ENCODE data around the gene UBE2D1.

UBE2D1 gene

GRCh38 chr10:58341422-58341821 is 6.6 kb downstream of the UBE2D1 start:
- DNase-seq (ENCODE audit: low read depth): no peak

- no peak for DNase-seq (ENCODE audit: low read depth)
Measured at GRCh38 chr10:58341947-58342346, 7.1 kb downstream of the UBE2D1 start.

GRCh38 chr10:58347967-58348366 is 13.2 kb downstream of the UBE2D1 start:
- no peak for DNase-seq (ENCODE audit: low read depth)

GRCh38 chr10:58348571-58349033 is 13.8 kb downstream of the UBE2D1 start:
- DNase-seq (ENCODE audit: low read depth): no peak

- no peak for DNase-seq (ENCODE audit: low read depth)
Measured at GRCh38 chr10:58350023-58350422, 15.2 kb downstream of the UBE2D1 start.

DNA sequence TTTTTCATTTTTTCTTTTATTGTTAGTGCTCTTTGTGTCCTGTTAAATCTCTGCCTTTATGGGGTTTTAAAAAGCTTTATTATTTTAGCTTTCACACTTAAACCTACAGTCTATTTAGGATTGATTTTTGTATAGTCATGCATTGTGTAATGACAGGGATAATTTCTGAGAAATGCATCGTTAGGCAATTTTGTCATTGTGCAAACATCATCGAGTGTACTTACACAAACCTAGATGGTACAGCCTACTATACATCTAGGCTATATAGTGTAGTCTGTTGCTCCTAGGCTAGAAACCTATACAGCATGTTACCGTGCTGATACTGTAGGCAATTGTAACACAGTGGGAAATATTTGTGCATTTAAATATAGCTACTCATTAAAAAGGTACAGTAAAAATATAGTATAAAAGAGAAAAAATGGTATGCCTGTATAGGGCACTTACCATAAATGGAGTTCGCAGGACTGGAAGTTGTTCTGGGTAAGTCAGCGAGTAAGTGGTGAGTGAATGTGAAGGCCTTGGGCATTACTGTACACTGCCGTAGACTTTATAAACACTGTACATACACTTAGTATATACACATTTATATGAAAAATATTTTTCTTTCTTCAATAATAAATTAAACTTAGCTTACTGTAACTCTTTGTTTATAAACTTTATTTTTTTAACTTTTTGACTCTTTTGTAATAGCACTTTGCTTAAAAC is 16.0 kb downstream of the UBE2D1 start:
- no peak for DNase-seq (ENCODE audit: low read depth)

DNA sequence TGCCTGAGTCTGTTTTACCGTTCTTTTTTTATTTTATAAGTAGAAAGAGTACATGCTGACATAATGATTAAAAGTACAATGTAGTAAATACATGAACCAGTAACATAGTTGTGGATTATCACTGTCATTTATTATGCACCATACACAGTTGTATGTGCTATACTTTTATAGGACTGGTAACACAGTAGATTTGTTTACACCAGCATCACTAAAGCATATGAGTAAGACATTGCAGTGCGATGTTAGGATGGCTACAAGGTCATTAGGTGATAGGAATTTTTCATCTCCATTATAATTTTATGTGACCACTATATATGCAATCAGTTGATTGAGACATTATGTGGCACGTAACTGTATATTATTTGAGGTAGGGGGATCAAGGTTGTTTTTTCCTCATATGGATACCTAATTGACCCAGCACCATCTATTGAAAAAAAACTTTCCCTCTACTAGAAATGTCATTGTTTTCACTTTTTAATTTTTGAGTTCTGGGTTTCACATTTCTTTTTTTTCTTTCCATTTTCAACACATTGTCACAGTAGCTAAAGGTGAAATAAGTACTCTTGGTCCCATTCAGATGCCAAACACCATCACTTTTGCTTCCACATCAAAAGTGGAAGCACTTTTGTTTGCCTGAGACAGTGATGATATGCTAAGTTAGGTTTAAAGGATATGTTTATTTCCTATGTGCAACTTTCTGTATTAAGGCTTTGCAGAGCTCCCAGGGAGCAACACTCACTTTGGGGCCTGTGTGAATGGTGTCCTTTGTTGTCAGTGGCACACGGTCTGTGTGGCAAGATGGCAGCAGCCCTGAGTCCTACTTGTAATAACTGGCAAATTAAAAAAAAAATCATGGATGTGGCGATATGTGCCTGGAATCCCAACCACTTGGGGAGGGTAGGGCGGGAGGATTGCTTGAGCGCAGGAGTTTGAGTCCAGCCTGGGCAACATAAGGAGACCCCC is 17.1 kb downstream of the UBE2D1 start:
- no peak for DNase-seq (ENCODE audit: low read depth)

- no peak for DNase-seq (ENCODE audit: low read depth)
Measured at GRCh38 chr10:58352956-58353610, 18.3 kb downstream of the UBE2D1 start.

DNA sequence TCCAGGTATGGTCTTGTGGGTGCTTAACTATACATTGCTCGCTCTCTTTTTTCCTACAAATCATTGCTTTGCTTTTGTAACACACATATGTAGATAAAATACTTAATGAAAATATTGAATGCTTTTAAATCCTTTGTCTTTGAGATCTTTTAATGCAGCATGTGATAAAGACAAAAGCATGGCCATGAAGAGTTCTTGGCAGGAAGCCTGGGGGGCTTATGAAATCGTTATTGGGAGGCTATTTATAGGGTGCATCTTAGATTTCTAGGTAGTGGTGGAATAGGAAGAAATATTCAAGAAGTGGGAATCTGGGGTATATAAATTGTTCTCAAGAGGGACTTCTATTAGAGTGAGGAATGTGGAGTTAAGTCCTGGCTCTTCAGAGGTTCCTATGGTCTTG is 21.9 kb downstream of the UBE2D1 start:
- DNase-seq (ENCODE audit: low read depth): no peak

DNA sequence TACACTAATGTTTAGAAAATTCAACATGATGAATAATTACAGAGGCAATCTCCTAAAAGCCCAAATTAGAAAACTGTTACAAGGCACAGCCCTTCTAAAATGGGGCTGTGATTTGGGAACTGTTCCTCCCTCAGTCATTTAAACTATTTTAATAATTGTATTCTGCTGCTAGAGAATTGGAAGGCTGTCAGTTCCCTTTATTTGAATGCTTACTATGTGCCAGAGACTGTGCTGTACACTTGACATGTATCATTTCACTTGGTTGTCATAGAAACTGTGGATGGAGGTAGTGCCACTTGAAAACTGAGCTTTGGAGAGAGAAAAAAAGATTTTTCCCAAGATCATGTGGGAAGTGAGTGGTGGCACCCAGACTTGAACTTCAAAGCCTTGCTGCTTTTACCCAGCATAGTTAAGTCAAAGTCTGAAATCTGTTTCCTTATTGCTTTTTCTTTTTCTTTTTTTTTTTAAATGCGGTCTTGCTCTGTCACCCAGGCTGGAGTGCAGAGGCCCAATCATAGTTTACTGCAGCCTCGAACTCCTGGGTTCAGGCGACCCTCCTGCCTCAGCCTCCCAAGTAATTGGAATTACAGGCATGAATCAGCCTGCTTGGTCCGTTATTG is 23.6 kb downstream of the UBE2D1 start:
- DNase-seq (ENCODE audit: low read depth): no peak

DNA sequence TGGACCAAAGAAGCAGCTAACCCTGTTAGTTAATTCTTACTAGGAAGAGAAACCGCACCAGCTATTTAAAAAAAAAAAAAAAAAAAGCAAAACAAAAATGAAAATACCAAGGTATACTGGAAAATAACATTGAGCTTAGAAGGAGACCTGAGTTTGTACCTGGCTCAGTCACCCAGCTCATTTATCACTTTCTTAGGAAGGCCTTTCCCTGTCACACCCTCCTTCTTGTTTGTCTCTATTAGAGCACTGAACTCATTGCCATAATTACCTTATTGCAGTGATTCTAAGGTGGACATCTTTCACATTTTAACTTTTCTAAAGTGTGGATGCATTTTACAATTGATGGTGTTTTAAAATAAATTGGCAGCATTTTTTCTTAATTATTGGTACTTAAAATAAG is 24.1 kb downstream of the UBE2D1 start:
- no peak for DNase-seq (ENCODE audit: low read depth)

DNA sequence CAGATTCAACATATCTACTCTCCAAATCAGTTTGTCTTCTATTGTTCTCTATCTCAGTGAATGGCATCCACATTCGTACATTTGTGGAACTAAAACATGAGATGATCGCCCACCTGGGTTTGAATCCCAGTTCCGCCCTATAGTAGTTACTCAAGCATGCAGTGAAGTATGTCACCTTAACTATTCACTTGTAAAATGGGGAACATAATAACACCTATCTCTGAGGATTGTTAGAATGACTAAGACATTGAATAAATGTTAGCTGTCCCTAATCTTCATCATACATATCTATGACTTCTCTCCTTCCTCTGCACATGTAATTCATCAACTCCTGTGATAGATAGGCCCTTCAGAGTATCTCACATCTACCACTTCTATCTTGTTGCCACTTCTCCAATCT is 24.7 kb downstream of the UBE2D1 start:
- no peak for DNase-seq (ENCODE audit: low read depth)

DNA sequence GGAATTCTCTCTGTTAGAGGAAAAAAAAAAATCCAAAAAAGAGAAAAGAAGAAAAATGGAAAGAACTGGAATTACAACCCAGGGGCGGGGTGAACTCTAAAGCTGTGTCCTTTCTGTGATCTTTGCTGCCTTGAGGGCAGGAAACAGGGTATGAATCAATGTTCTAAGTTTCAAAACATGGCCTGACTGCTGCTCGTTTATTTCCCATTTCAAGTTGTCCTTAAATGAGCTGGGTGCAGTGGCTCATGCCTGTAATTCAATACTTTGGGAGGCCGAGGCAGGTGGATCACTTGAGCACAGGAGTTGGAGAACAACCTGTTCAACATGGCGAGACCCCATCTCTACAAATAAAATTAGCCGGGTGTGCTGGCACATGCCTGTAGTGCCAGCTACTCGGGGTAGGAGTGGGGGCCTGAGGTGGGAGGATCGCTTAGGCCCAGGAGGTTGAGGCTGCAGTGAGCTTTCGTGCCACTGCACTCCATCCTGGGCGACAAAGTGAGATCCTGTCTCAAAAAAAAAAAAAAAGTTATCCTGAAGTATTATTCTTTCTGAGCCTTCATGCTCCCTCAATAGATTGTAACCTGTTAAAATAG is 25.7 kb downstream of the UBE2D1 start:
- DNase-seq (ENCODE audit: low read depth): no peak

DNA sequence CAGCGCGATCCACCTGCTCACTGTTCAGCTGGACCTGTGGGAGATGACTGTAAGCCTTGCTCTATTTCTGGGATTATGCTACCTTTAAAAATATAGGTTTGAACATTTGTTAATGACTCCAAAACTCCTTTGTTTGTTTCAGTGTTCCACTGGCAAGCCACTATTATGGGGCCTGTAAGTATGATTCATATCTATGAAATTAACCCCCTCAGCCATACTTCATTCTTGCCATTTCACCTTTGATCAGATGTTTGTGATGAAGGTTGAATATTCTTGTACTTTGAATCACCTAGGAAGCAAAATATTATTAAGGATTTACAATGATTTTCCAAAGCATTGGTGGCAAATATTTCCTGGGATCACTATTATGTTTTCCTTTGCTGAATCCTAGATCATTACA is 26.5 kb downstream of the UBE2D1 start:
- DNase-seq (ENCODE audit: low read depth): no peak

GRCh38 chr10:58362027-58362789 is 27.4 kb downstream of the UBE2D1 start:
- DNase-seq (ENCODE audit: low read depth): no peak

- no peak for DNase-seq (ENCODE audit: low read depth)
Measured at GRCh38 chr10:58367069-58367468, 32.3 kb downstream of the UBE2D1 start.

DNA sequence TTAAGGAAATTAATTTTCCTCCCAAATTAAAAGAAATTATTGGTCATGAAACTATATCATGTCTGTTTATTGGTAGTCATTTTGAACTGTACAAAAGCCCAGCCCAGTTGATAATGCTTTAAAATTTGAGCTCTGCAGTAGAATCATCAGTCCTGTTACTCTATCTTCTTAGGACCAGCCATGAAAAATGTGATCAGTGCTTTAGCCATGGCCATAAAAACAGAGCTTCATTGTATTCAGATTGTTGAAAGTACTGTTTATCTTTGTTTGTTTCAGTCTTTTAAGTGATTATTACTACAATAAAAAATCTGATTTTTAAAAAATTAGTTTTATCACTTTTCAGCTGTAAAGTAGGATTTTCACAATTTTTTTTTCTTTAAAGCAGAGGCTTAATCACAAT is 36.7 kb downstream of the UBE2D1 start:
- no peak for DNase-seq (ENCODE audit: low read depth)

DNA sequence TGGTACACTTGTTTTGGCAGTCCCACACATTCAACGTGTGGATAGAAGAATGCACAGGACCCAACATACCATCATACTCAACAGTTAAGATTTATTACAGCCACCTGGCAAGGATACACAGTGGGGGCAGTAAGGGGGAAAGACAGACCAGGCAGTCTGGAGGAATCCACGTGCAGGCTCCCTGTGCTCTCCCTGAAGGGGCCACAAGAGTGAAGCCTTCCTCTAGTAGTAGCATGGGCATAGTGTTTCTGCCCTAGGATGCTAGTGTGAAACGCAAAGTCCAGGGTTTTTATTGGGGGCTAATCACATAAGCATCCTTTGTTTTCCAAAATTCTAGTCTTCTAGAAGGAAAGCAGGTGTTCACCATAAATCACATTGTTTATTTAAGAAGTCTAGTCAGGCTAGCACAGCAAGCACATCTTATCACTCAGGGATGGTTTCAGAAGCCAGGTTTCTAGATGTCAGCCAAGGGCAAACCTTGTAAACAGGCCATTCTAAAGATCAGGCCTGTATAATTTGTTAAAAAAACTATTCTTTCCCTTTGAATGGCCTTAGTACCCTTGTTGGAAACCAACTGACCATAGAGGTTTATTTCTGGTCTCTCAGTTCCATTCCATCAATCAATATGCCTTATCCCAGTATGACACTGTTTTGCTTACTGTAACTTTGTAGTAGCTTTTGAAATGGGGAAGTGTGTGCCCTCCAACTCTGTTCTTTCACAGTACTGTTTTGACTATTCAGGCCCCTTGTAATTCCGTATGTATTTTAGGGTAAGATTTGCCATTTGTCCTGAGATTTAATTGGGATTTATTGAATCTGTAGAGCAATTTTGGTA is 38.0 kb downstream of the UBE2D1 start:
- no peak for DNase-seq (ENCODE audit: low read depth)

DNA sequence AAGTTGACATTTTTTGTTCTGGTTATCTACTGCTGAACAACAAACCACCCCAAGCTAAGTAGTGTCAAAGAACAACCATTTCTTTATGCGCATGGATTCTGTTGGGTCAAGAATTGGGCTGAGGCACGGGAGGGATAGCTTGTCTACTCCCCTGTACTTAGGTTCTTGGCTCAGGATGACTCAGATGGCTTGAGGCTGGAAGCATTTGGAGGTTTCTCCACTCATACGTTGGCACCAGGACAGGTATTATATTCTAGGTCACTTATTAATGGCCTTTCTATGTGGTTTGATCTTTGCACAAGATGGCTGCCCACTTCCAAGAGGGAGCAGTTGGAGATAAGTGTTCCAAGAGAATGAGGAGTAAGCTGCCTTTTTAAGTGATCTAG is 38.6 kb downstream of the UBE2D1 start:
- DNase-seq (ENCODE audit: low read depth): no peak

DNA sequence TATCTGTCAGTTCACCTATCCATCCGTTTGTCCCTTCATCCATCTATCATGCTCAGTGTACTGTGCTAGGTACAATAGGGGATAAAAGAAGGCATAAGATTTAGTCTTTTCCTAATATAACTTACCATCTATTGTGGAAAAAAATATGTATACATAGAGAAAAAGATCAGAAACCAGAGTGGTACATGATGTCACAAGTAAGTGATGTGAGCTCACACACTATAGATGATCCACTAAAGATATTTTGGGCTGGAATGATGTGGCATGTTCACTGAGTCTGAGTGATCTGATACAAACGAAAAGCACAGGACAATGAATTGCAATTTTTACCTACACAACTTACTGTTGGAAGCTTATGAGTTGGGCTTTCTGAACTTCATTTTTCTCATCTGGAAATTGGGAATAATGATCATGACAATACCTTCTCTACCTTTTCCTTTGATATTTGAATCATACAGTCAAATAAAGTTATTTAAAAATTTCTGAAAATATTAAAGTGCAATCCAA is 47.7 kb downstream of the UBE2D1 start:
- no peak for DNase-seq (ENCODE audit: low read depth)

Measured in stimulated activated CD8-positive, alpha-beta memory T cell treated with anti-CD3 and anti-CD28 coated beads, Interleukin-15, amount 100 ng/mL, for 24 hours (primary cell).